Measurements from ENCODE around the gene CSTF2.

DNA sequence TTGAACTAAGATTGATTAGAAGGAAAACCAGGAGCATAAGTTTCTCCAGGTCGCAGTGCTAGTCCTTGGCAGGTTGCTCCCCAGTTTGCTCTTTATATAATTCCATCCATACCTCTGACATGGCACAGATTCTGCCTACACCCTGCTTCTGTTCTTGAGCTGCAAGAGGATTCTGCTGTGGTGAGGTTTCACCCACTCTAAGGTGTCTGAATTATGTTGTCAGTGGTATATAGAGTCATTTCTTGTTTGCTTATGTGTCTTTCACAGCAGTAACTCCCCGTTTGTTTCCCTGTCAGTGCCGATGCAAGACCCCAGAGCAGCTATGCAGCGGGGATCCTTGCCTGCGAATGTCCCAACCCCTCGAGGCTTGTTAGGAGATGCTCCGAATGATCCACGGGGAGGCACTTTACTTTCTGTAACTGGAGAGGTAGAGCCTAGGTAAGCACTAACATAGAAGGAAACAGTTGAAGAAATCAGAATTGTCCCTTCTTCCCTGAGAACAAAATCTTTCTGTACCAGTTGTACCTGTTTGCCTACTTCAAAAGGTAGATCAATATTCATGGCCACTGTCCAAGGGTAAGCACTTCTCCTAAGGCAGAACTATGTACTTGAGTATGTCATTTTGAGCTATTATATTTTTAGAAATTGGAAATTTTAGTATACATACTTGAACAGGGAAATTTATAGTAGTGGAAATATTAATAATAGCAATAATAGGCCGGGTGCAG is 11.2 kb downstream of the CSTF2 start:
- no peak for TF ChIP-seq ZNF274 (IDR thresholded peaks at IDR 0.05; ENCODE audit: low read depth, low read length)
- TF ChIP-seq SUZ12 (IDR thresholded peaks at IDR 0.05; ENCODE audit: extremely low read depth, insufficient read depth, insufficient read length), result no peak
- no peak for TF ChIP-seq YY1 (IDR thresholded peaks at IDR 0.05; ENCODE audit: insufficient read depth, insufficient read length)
